GM23338 (cell line): ENCODE measurements around the gene THADA. TPM values are rescaled to one million over a fixed set of nuclear protein-coding genes. Genes with fewer than 3 reads are reported as not detected.

Source experiments
- ATAC-seq: fragments of 200-7000 bp; cut with Tn5 transposase; 3 replicates; pipeline ENCODE4 v1.9.1; 2020
- DNase-seq: peaks from one replicate; pipeline ENCODE4 v3.0.0-alpha.2; 2015; ENCODE audit warnings: low spot score
- H2AFZ ChIP-seq: fragments of 200-600 bp; sonication (generic); 2 replicates; pipeline ENCODE4 v1.8.0; 2016; ENCODE audit warnings: antibody characterized with exemption, mild to moderate bottlenecking, moderate library complexity
- H3F3A ChIP-seq: fragments of 200-600 bp; sonication (generic); replicated peaks from 2 replicates; pipeline ENCODE4 v1.8.0; 2017; ENCODE audit warnings: antibody characterized with exemption, mixed run types, low read depth
- H3K27ac ChIP-seq: fragments of 200-600 bp; sonication (generic); 2 replicates; pipeline ENCODE4 v1.6.1; 2016; ENCODE audit warnings: low read depth
- H3K27me3 ChIP-seq: fragments of 200-600 bp; sonication (generic); 2 replicates; pipeline ENCODE4 v1.8.0; 2016; ENCODE audit warnings: mild to moderate bottlenecking, mixed run types, moderate library complexity; ENCODE audit not compliant: insufficient read depth
- H3K36me3 ChIP-seq: fragments of 200-600 bp; sonication (generic); 2 replicates; pipeline ENCODE4 v1.8.0; 2016; ENCODE audit warnings: mild to moderate bottlenecking; ENCODE audit not compliant: insufficient read depth
- H3K4me1 ChIP-seq: fragments of 200-600 bp; sonication (generic); 2 replicates; pipeline ENCODE4 v1.8.0; 2016; ENCODE audit warnings: mild to moderate bottlenecking, moderate library complexity; ENCODE audit not compliant: insufficient read depth
- H3K4me2 ChIP-seq: fragments of 200-600 bp; sonication (generic); 2 replicates; pipeline ENCODE4 v1.7.1; 2017; ENCODE audit warnings: mixed run types
- H3K4me3 ChIP-seq: fragments of 200-600 bp; sonication (generic); 2 replicates; pipeline ENCODE4 v1.6.1; 2016; ENCODE audit warnings: mixed run types
- H3K79me2 ChIP-seq: fragments of 200-600 bp; sonication (generic); replicated peaks from 2 replicates; pipeline ENCODE4 v1.8.0; 2017; ENCODE audit warnings: mild to moderate bottlenecking; ENCODE audit not compliant: insufficient read depth
- H3K9me2 ChIP-seq: fragments of 200-600 bp; sonication (generic); 2 replicates; pipeline ENCODE4 v1.8.0; 2017; ENCODE audit not compliant: insufficient read depth
- H4K20me1 ChIP-seq: fragments of 200-600 bp; sonication (generic); replicated peaks from 2 replicates; pipeline ENCODE4 v1.8.0; 2017; ENCODE audit warnings: mild to moderate bottlenecking; ENCODE audit not compliant: insufficient read depth
- H3K27ac Mint-ChIP-seq: 2 replicates; pipeline ENCODE4 v1.8.0; 2020; ENCODE audit warnings: inconsistent platforms, mild to moderate bottlenecking, moderate library complexity, mixed read lengths
- H3K27me3 Mint-ChIP-seq: 3 replicates; pipeline ENCODE4 v1.8.0; 2022; ENCODE audit warnings: low read depth, mild to moderate bottlenecking, moderate library complexity, mixed read lengths, inconsistent platforms; ENCODE audit not compliant: insufficient read depth, poor library complexity
- H3K36me3 Mint-ChIP-seq: 3 replicates; pipeline ENCODE4 v1.8.0; 2021; ENCODE audit warnings: low read depth, mild to moderate bottlenecking, inconsistent platforms, moderate library complexity, mixed read lengths
- H3K4me1 Mint-ChIP-seq: 3 replicates; pipeline ENCODE4 v1.8.0; 2020; ENCODE audit warnings: mild to moderate bottlenecking, inconsistent platforms, mixed read lengths
- H3K4me3 Mint-ChIP-seq: 3 replicates; pipeline ENCODE4 v1.8.0; 2021; ENCODE audit warnings: moderate library complexity, mild to moderate bottlenecking, inconsistent platforms, mixed read lengths
- H3K9me3 Mint-ChIP-seq: 3 replicates; pipeline ENCODE4 v1.8.0; 2020; ENCODE audit warnings: moderate library complexity, mild to moderate bottlenecking, inconsistent platforms, mixed read lengths
- CREB1 ChIP-seq: fragments of 250-450 bp; sonication (Bioruptor Pico); IDR thresholded peaks from 2 replicates; pipeline ENCODE4 v1.5.0; 2020; ENCODE audit warnings: low read depth, mild to moderate bottlenecking, moderate library complexity
- EZH2 ChIP-seq: fragments of 200-600 bp; sonication (generic); IDR thresholded peaks from one replicate; pipeline ENCODE4 v1.8.0; 2017; ENCODE audit warnings: antibody characterized with exemption, mild to moderate bottlenecking, low read depth; ENCODE audit not compliant: unreplicated experiment
- EZH2phosphoT487 ChIP-seq: fragments of 200-600 bp; sonication (generic); IDR thresholded peaks from one replicate; pipeline ENCODE4 v1.8.1; 2018; ENCODE audit warnings: antibody characterized with exemption; ENCODE audit not compliant: unreplicated experiment
- JUNB ChIP-seq: IDR thresholded peaks from one replicate; pipeline ENCODE4 v1.6.1; 2016; ENCODE audit warnings: antibody characterized with exemption; ENCODE audit not compliant: unreplicated experiment
- NANOG ChIP-seq: IDR thresholded peaks from 2 replicates; pipeline ENCODE4 v1.6.1; 2016; ENCODE audit warnings: antibody characterized with exemption, borderline replicate concordance
- POLR2AphosphoS5 ChIP-seq: IDR thresholded peaks from 2 replicates; pipeline ENCODE4 v1.6.1; 2016; ENCODE audit warnings: antibody characterized with exemption, low read depth
- STAT1 ChIP-seq: IDR thresholded peaks from one replicate; pipeline ENCODE4 v1.6.1; 2016; ENCODE audit warnings: antibody characterized with exemption; ENCODE audit not compliant: unreplicated experiment
- ZNF114 ChIP-seq: fragments of 250-450 bp; sonication (Bioruptor Pico); IDR thresholded peaks from 2 replicates; pipeline ENCODE4 v1.5.0; 2020; ENCODE audit warnings: mild to moderate bottlenecking, moderate library complexity
- ZNF331 ChIP-seq: fragments of 250-450 bp; sonication (Bioruptor Pico); IDR thresholded peaks from 2 replicates; pipeline ENCODE4 v1.5.0; 2020; ENCODE audit warnings: low read depth, mild to moderate bottlenecking, moderate library complexity
- polyA plus RNA-seq: library from polyadenylated mRNA; unstranded; fragments of >200 nt; fragmentation: Nextera tagmentation; extraction: Ambion mirVana; gene quantifications from 2 replicates; pipeline ENCODE4 v1.2.1, GENCODE V29; 2016
- total RNA-seq: library from RNA; depleted of rRNA; stranded (reverse); fragments of >200 nt; shearing (Covaris generic); gene quantifications from 2 replicates; pipeline ENCODE4 v1.2.3, GENCODE V29; 2014
- TF ChIP-seq, protein P1 (sequence below): fragments of 250-450 bp; sonication (Bioruptor Pico); IDR thresholded peaks from 2 replicates; pipeline ENCODE4 v1.5.0; 2020; ENCODE audit warnings: mild to moderate bottlenecking, moderate library complexity
- TF ChIP-seq, protein P2 (sequence below), 2 experiments: fragments of 200-600 bp in 1 of 2; sonication (generic) in 1 of 2; conservative IDR thresholded peaks; 2 replicates each; pipeline versions ENCODE4 v1.5.1 to v1.6.1; 2016 to 2017; ENCODE audit warnings: antibody characterized with exemption in 2 of 2, low read depth in 2 of 2, mild to moderate bottlenecking in 2 of 2, moderate library complexity in 1 of 2
- TF ChIP-seq, protein P3 (sequence below): IDR thresholded peaks from 2 replicates; pipeline ENCODE4 v1.6.1; 2016; ENCODE audit warnings: antibody characterized with exemption
- TF ChIP-seq, protein P4 (sequence below): IDR thresholded peaks from one replicate; pipeline ENCODE4 v1.6.1; 2018; ENCODE audit warnings: antibody characterized with exemption; ENCODE audit not compliant: unreplicated experiment

The THADA gene
- total and polyA plus RNA-seq, 2 experiments from 2014 or later: 17.0 to 30.7 TPM

DNA sequence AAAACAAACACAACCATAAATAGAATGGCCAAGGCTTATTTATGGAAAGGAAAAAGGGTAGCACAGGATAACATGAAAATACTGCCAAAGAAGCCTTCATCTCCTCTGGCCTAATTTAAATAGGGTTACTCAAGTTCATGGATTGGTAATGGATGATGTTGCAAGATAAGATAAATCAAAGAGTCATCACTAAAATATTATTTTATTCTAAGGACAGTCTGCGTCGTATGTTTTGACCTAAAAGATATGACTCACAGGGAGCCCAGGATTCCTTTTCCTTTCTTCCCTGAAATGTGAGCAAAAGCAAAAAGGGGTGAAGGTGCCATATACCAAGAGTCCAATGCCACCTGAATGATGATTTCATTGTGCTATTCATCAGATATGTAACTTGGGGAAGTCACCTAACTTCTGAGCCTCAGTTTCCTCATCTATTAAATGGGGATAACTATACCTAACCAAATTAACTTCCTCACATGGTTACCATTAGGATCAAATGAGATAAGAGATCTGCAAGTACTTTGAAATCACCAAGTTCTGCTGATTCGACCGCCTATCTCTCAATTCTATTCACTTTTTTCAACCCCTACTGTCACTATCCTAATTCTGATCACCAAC, 137.7 kb downstream of the THADA start:
- no peak overlapping the region for H2AFZ ChIP-seq
- H3K27ac ChIP-seq: no peak overlapping the region
- H3K4me3 ChIP-seq: no peak overlapping the region
- DNase-seq (no peak), ATAC-seq (no peak)
- no peak overlapping the region for H3K4me3 Mint-ChIP-seq
- no peaks in the 10 kb centered on the region for H3K9me3 Mint-ChIP-seq
- no peaks in the 10 kb centered on the region for H3K4me1 ChIP-seq
- H3K79me2 ChIP-seq: no peaks in the 10 kb centered on the region
- H3F3A ChIP-seq: no peaks in the 10 kb centered on the region
- H3K36me3 ChIP-seq: no peaks in the 10 kb centered on the region
- H3K27me3 ChIP-seq: no peaks in the 10 kb centered on the region
- H3K27ac Mint-ChIP-seq: peak overlapping the region; percentile 68
- H3K4me2 ChIP-seq: no peak overlapping the region
- no peak for TF ChIP-seq ZNF114 (CRISPR knock-in tag)
- no peak for TF ChIP-seq NANOG
- no peak for TF ChIP-seq EZH2phosphoT487
- no peak for TF ChIP-seq JUNB
- TF ChIP-seq, protein P1, sequence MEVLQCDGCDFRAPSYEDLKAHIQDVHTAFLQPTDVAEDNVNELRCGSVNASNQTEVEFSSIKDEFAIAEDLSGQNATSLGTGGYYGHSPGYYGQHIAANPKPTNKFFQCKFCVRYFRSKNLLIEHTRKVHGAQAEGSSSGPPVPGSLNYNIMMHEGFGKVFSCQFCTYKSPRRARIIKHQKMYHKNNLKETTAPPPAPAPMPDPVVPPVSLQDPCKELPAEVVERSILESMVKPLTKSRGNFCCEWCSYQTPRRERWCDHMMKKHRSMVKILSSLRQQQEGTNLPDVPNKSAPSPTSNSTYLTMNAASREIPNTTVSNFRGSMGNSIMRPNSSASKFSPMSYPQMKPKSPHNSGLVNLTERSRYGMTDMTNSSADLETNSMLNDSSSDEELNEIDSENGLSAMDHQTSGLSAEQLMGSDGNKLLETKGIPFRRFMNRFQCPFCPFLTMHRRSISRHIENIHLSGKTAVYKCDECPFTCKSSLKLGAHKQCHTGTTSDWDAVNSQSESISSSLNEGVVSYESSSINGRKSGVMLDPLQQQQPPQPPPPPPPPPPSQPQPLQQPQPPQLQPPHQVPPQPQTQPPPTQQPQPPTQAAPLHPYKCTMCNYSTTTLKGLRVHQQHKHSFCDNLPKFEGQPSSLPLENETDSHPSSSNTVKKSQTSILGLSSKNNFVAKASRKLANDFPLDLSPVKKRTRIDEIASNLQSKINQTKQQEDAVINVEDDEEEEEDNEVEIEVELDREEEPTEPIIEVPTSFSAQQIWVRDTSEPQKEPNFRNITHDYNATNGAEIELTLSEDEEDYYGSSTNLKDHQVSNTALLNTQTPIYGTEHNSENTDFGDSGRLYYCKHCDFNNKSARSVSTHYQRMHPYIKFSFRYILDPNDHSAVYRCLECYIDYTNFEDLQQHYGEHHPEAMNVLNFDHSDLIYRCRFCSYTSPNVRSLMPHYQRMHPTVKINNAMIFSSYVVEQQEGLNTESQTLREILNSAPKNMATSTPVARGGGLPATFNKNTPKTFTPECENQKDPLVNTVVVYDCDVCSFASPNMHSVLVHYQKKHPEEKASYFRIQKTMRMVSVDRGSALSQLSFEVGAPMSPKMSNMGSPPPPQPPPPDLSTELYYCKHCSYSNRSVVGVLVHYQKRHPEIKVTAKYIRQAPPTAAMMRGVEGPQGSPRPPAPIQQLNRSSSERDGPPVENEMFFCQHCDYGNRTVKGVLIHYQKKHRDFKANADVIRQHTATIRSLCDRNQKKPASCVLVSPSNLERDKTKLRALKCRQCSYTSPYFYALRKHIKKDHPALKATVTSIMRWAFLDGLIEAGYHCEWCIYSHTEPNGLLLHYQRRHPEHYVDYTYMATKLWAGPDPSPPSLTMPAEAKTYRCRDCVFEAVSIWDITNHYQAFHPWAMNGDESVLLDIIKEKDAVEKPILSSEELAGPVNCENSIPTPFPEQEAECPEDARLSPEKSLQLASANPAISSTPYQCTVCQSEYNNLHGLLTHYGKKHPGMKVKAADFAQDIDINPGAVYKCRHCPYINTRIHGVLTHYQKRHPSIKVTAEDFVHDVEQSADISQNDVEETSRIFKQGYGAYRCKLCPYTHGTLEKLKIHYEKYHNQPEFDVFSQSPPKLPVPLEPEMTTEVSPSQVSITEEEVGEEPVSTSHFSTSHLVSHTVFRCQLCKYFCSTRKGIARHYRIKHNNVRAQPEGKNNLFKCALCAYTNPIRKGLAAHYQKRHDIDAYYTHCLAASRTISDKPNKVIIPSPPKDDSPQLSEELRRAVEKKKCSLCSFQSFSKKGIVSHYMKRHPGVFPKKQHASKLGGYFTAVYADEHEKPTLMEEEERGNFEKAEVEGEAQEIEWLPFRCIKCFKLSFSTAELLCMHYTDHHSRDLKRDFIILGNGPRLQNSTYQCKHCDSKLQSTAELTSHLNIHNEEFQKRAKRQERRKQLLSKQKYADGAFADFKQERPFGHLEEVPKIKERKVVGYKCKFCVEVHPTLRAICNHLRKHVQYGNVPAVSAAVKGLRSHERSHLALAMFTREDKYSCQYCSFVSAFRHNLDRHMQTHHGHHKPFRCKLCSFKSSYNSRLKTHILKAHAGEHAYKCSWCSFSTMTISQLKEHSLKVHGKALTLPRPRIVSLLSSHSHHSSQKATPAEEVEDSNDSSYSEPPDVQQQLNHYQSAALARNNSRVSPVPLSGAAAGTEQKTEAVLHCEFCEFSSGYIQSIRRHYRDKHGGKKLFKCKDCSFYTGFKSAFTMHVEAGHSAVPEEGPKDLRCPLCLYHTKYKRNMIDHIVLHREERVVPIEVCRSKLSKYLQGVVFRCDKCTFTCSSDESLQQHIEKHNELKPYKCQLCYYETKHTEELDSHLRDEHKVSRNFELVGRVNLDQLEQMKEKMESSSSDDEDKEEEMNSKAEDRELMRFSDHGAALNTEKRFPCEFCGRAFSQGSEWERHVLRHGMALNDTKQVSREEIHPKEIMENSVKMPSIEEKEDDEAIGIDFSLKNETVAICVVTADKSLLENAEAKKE (CRISPR knock-in tag): no peak
- no peak for TF ChIP-seq EZH2
- no peak for TF ChIP-seq STAT1
- TF ChIP-seq, protein P2, sequence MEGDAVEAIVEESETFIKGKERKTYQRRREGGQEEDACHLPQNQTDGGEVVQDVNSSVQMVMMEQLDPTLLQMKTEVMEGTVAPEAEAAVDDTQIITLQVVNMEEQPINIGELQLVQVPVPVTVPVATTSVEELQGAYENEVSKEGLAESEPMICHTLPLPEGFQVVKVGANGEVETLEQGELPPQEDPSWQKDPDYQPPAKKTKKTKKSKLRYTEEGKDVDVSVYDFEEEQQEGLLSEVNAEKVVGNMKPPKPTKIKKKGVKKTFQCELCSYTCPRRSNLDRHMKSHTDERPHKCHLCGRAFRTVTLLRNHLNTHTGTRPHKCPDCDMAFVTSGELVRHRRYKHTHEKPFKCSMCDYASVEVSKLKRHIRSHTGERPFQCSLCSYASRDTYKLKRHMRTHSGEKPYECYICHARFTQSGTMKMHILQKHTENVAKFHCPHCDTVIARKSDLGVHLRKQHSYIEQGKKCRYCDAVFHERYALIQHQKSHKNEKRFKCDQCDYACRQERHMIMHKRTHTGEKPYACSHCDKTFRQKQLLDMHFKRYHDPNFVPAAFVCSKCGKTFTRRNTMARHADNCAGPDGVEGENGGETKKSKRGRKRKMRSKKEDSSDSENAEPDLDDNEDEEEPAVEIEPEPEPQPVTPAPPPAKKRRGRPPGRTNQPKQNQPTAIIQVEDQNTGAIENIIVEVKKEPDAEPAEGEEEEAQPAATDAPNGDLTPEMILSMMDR (conservative IDR thresholded peaks at IDR 0.05; ENCODE audit: low read depth in 2 of 2): no peak
- TF ChIP-seq, protein P3, sequence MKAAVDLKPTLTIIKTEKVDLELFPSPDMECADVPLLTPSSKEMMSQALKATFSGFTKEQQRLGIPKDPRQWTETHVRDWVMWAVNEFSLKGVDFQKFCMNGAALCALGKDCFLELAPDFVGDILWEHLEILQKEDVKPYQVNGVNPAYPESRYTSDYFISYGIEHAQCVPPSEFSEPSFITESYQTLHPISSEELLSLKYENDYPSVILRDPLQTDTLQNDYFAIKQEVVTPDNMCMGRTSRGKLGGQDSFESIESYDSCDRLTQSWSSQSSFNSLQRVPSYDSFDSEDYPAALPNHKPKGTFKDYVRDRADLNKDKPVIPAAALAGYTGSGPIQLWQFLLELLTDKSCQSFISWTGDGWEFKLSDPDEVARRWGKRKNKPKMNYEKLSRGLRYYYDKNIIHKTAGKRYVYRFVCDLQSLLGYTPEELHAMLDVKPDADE: no peak
- TF ChIP-seq POLR2AphosphoS5: no peak
- no peak for TF ChIP-seq ZNF331 (CRISPR knock-in tag)
- TF ChIP-seq, protein P4, sequence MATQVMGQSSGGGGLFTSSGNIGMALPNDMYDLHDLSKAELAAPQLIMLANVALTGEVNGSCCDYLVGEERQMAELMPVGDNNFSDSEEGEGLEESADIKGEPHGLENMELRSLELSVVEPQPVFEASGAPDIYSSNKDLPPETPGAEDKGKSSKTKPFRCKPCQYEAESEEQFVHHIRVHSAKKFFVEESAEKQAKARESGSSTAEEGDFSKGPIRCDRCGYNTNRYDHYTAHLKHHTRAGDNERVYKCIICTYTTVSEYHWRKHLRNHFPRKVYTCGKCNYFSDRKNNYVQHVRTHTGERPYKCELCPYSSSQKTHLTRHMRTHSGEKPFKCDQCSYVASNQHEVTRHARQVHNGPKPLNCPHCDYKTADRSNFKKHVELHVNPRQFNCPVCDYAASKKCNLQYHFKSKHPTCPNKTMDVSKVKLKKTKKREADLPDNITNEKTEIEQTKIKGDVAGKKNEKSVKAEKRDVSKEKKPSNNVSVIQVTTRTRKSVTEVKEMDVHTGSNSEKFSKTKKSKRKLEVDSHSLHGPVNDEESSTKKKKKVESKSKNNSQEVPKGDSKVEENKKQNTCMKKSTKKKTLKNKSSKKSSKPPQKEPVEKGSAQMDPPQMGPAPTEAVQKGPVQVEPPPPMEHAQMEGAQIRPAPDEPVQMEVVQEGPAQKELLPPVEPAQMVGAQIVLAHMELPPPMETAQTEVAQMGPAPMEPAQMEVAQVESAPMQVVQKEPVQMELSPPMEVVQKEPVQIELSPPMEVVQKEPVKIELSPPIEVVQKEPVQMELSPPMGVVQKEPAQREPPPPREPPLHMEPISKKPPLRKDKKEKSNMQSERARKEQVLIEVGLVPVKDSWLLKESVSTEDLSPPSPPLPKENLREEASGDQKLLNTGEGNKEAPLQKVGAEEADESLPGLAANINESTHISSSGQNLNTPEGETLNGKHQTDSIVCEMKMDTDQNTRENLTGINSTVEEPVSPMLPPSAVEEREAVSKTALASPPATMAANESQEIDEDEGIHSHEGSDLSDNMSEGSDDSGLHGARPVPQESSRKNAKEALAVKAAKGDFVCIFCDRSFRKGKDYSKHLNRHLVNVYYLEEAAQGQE: no peak
- TF ChIP-seq CREB1 (CRISPR knock-in tag): no peak
- no peaks in the 10 kb centered on the region for H3K27me3 Mint-ChIP-seq
- no peaks in the 10 kb centered on the region for H3K36me3 Mint-ChIP-seq
- H3K4me1 Mint-ChIP-seq: peaks cover 20% of the 10 kb centered on the region
- no peaks in the 10 kb centered on the region for H4K20me1 ChIP-seq
- H3K9me2 ChIP-seq: no peaks in the 10 kb centered on the region
